Activated naive CD4-positive, alpha-beta T cell treated with anti-CD3 and anti-CD28 coated beads, Interleukin-2, amount 50 U/mL, for 24 hours (primary cell): Measurements from ENCODE around the gene PLEKHJ1.

ENCODE experiments used
- H3K27ac Mint-ChIP-seq: one replicate; pipeline ENCODE4 v1.8.0; 2021; ENCODE audit warnings: mild to moderate bottlenecking, mixed read lengths
- H3K27me3 Mint-ChIP-seq: one replicate; pipeline ENCODE4 v1.8.0; 2021; ENCODE audit warnings: mixed read lengths
- H3K36me3 Mint-ChIP-seq: one replicate; pipeline ENCODE4 v1.8.0; 2021; ENCODE audit warnings: mixed read lengths
- H3K4me1 Mint-ChIP-seq: one replicate; pipeline ENCODE4 v1.8.0; 2021; ENCODE audit warnings: mixed read lengths
- H3K4me3 Mint-ChIP-seq: one replicate; pipeline ENCODE4 v1.8.0; 2021; ENCODE audit warnings: mild to moderate bottlenecking, mixed read lengths
- H3K9me3 Mint-ChIP-seq: one replicate; pipeline ENCODE4 v1.8.0; 2021; ENCODE audit warnings: mixed read lengths

Gene PLEKHJ1

DNA sequence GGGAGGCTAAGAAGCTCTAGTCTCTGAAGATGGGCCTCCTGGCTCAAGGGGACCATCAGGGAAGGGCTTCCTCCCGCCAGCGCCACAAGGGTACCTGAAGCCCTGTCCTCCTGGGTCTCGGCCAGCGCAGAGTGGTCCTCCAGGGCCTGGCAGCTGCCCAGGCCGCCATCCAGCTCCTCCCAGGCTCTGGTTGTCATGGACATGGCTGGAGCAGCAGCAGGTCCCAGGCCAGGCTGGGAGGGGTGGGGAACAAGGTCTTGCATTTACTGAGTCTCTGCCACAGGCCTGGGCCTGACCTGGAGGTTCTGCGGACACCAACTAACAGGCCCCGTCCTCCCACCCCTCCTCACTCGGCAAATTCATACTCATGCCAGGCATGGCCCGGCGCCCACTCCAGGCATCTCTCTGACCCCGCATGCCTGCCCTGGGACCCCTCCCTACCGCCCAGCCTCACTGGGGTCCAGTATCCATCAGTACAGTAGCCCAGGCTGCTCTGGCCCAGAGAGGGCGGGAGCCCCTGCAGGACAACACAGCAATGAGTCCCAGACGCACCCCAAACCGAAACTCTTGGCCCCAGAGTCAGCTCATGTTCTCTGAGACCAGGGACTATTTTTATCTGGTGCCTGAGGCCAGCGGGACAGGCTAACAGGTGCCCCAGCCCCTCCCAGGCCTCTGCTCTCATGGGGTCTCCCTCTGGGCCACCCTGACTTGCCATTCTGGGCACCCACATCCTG lies 19.1 kb upstream of the PLEKHJ1 start:
- no peaks in the 10 kb centered on the region for H3K27me3 Mint-ChIP-seq
- no peaks in the 10 kb centered on the region for H3K9me3 Mint-ChIP-seq
- no peak overlapping the region for H3K4me3 Mint-ChIP-seq
- H3K27ac Mint-ChIP-seq: peak overlapping the region; percentile 46
- no peaks in the 10 kb centered on the region for H3K36me3 Mint-ChIP-seq
- H3K4me1 Mint-ChIP-seq: peaks cover 28% of the 10 kb centered on the region

DNA sequence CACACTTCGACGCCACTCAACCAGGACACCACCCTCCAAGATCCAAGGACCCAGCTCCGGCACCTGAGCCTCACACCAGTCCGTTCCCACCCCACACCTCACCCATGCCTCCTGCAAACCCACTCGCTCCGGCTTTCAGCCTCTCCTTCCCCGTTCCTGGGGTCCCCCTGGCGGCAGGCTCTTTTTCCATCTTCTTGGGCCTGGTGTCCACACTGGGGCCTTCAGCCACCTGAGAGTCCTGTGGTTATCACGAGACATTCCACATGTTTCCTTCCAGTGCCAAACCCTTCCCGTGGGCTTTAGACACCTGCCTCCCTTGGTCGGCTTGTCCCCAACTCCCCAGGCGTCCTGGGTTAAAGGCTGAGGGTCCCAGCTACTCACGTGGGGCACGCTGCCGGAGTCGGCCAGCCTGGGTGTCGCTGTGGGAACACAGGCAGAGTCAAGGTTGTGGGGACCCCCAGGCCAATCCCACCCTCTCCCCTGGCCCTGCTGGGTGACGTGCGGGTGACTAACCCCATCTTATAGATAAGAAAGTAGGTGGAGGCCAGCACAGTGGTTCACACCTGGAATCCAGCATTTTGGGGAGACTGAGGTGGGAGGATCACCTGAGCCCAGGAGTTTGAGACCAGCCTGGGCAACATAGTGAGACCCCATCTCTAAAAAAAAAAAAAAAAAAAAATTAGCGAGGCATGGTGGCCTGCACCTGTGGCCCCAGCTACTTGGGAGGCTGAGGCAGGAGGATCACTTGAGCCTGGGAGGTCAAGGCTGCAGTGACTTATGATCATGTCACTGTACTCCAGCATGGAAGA lies 18.1 kb upstream of the PLEKHJ1 start:
- H3K27ac Mint-ChIP-seq: no peak overlapping the region
- H3K36me3 Mint-ChIP-seq: no peaks in the 10 kb centered on the region
- H3K27me3 Mint-ChIP-seq: no peaks in the 10 kb centered on the region
- H3K4me3 Mint-ChIP-seq: peak overlapping the region; percentile 49
- no peaks in the 10 kb centered on the region for H3K9me3 Mint-ChIP-seq
- peaks cover 22% of the 10 kb centered on the region for H3K4me1 Mint-ChIP-seq

GRCh38 chr19:2253106-2254063 lies 17.3 kb upstream of the PLEKHJ1 start:
- Mint-ChIP-seq H3K4me1 (peaks cover 15% of the 10 kb centered on the region), H3K4me3 (peak overlapping the region; percentile 74), H3K27me3 (no peaks in the 10 kb centered on the region), H3K9me3 (no peaks in the 10 kb centered on the region), H3K27ac (no peak overlapping the region), H3K36me3 (no peaks in the 10 kb centered on the region)

DNA sequence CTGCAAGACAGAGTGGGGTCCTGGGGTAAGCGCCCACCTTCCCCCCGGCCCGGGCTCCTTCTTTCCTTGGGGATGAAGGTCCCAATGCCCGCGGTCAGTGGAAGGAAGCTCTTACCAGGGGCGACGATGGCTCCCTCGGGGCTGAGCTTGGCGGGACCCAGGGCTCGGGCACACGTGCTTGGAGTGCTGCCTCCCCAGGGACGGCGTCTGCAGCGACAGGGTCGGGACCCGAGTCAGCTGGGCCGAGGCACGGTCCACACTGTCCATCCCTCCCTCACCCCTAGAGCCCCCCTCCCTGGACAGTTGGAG lies 16.6 kb upstream of the PLEKHJ1 start:
- Mint-ChIP-seq H3K4me1 (peaks cover 9% of the 10 kb centered on the region), H3K27ac (no peak overlapping the region)

GRCh38 chr19:2252055-2252796 lies 16.1 kb upstream of the PLEKHJ1 start:
- Mint-ChIP-seq H3K4me3 (peak overlapping the region; percentile 74), H3K27ac (no peak overlapping the region), H3K9me3 (no peaks in the 10 kb centered on the region), H3K27me3 (no peaks in the 10 kb centered on the region), H3K4me1 (peaks cover 8% of the 10 kb centered on the region), H3K36me3 (no peaks in the 10 kb centered on the region)

More for the DNA sequence above, 16.6 kb upstream of the PLEKHJ1 start:
- Mint-ChIP-seq H3K27me3 (no peaks in the 10 kb centered on the region), H3K4me3 (peak overlapping the region; percentile 74), H3K9me3 (no peaks in the 10 kb centered on the region), H3K36me3 (no peaks in the 10 kb centered on the region)

GRCh38 chr19:2251106-2252054 lies 15.3 kb upstream of the PLEKHJ1 start:
- no peak overlapping the region for H3K27ac Mint-ChIP-seq
- peak overlapping the region; percentile 71 for H3K4me3 Mint-ChIP-seq
- no peaks in the 10 kb centered on the region for H3K9me3 Mint-ChIP-seq
- no peaks in the 10 kb centered on the region for H3K36me3 Mint-ChIP-seq
- peaks cover 4% of the 10 kb centered on the region for H3K4me1 Mint-ChIP-seq
- no peaks in the 10 kb centered on the region for H3K27me3 Mint-ChIP-seq

DNA sequence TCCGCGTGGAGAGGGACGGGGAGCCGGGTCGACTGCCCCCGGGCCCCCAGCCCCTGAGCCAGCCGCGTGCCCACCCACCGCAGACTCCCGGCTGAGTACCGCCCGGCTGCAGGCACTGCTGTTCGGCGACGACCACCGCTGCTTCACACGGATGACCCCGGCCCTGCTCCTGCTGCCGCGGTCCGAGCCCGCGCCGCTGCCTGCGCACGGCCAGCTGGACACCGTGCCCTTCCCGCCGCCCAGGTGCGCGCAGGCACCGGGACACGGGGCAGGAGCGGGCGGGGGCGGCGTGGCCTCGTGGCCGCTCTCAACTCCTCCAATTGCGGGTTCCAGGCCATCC lies 14.6 kb upstream of the PLEKHJ1 start:
- no peak overlapping the region for H3K4me3 Mint-ChIP-seq
- no peaks in the 10 kb centered on the region for H3K36me3 Mint-ChIP-seq

DNA sequence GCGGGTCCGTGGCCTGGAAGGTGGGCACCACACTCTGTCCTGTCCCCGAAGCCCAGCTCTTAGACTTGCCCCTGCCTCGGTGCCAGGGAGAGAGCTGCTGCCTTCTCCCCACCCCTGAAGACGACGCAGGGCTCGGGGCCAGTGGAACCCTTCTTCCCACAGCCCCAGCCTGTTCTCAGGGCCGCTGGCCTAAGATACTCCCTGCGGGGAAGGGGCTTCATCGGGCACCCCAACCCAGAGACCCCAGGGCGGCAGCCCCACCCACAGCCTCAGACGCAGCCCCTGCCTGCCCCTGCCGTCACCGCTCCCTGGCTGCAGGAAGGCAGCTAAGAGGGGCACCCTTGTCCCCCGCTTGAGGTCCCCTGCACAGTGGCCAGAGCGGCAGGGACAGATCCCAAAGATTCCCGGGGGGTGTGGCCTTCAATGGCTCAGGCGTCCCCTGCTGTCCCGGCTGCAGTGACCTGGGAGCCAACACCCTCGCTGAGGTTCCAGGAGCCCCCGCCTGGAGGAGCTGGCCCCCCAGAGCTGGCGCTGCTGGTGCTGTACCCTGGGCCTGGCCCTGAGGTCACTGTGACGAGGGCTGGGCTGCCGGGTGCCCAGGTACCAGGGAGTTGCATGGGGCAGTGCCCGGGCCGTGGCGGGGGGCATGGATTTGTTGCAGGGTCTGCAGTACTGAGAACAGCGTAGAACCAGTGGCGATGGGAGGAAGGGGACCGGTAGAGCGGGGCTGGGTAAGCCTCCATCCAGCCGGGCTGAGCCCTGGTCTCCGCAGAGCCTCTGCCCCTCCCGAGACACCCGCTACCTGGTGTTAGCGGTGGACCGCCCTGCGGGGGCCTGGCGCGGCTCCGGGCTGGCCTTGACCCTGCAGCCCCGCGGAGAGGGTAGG lies 14.0 kb upstream of the PLEKHJ1 start:
- peaks cover 4% of the 10 kb centered on the region for H3K4me1 Mint-ChIP-seq
- no peak overlapping the region for H3K27ac Mint-ChIP-seq
- no peak overlapping the region for H3K4me3 Mint-ChIP-seq
- H3K27me3 Mint-ChIP-seq: no peaks in the 10 kb centered on the region
- H3K9me3 Mint-ChIP-seq: no peaks in the 10 kb centered on the region
- peaks cover 1% of the 10 kb centered on the region for H3K36me3 Mint-ChIP-seq

More for the DNA sequence above, 14.6 kb upstream of the PLEKHJ1 start:
- Mint-ChIP-seq H3K9me3 (no peaks in the 10 kb centered on the region), H3K27ac (no peak overlapping the region), H3K27me3 (no peaks in the 10 kb centered on the region), H3K4me1 (peaks cover 4% of the 10 kb centered on the region)

- no peaks in the 10 kb centered on the region for H3K9me3 Mint-ChIP-seq
- H3K27me3 Mint-ChIP-seq: no peaks in the 10 kb centered on the region
- no peak within 1 kb of the TSS for H3K27ac Mint-ChIP-seq
- no peak within 1 kb of the TSS for H3K4me3 Mint-ChIP-seq
- peaks cover 4% of the 10 kb centered on the region for H3K4me1 Mint-ChIP-seq
- H3K36me3 Mint-ChIP-seq: peaks cover 1% of the 10 kb centered on the region
Measured at GRCh38 chr19:2249010-2249866, 13.1 kb upstream of the PLEKHJ1 start, which contains the start of gene AMH. TSS of gene AMH (plus strand) at chr19:2249323. CDS start at chr19:2249333, 10 bp downstream.

- no peak overlapping the region for H3K27ac Mint-ChIP-seq
- H3K9me3 Mint-ChIP-seq: no peaks in the 10 kb centered on the region
- H3K36me3 Mint-ChIP-seq: peaks cover 1% of the 10 kb centered on the region
- H3K4me3 Mint-ChIP-seq: no peak overlapping the region
- no peaks in the 10 kb centered on the region for H3K4me1 Mint-ChIP-seq
- no peaks in the 10 kb centered on the region for H3K27me3 Mint-ChIP-seq
Measured at GRCh38 chr19:2248136-2249009, 12.2 kb upstream of the PLEKHJ1 start.

GRCh38 chr19:2247433-2248101 lies 11.4 kb upstream of the PLEKHJ1 start:
- Mint-ChIP-seq H3K36me3 (peaks cover 1% of the 10 kb centered on the region), H3K9me3 (no peaks in the 10 kb centered on the region), H3K4me3 (no peak overlapping the region), H3K27me3 (no peaks in the 10 kb centered on the region), H3K27ac (no peak overlapping the region), H3K4me1 (peaks cover 5% of the 10 kb centered on the region)
